K562 (cell line): ENCODE results near the gene OTOP1. TPM values are rescaled to one million over a fixed set of nuclear protein-coding genes. Genes with fewer than 3 reads are reported as not detected.
A peak's percentile ranks its signal among the peaks of the same experiment; 100 is the strongest.

Experiments
- HSF4 ChIP-seq: fragments of 250-450 bp; sonication (Bioruptor Pico); IDR thresholded peaks from 2 replicates; pipeline ENCODE4 v2.1.2; 2022; ENCODE audit warnings: mild to moderate bottlenecking, moderate library complexity, borderline replicate concordance
- JUND ChIP-seq, 2 experiments: IDR thresholded peaks; 2 replicates in 1 of 2; 3 replicates in 1 of 2; pipeline ENCODE4 v1.6.1; 2011; ENCODE audit warnings: borderline replicate concordance in 2 of 2, low read depth in 2 of 2, low read length in 2 of 2, improper control_type of control experiment in 1 of 2, missing biosample characterization in 1 of 2, missing genetic modification characterization in 1 of 2, missing genetic modification reagents in 1 of 2
- KAT7 ChIP-seq: sonication (generic); formaldehyde crosslinking; IDR thresholded peaks from 2 replicates; pipeline ENCODE4 v1.8.0; 2022; ENCODE audit warnings: missing genetic modification reagents, mild to moderate bottlenecking, borderline replicate concordance
- MIER1 ChIP-seq: fragments of 450-650 bp; IDR thresholded peaks from 2 replicates; pipeline ENCODE4 v1.6.1; 2016; ENCODE audit warnings: antibody characterized with exemption, mild to moderate bottlenecking, low read depth
- NBN ChIP-seq: fragments of 450-650 bp; IDR thresholded peaks from 2 replicates; pipeline ENCODE4 v1.6.1; 2016; ENCODE audit warnings: low read depth, mild to moderate bottlenecking
- PCBP1 ChIP-seq: fragments of 200-400 bp; formaldehyde crosslinking; IDR thresholded peaks from 2 replicates; pipeline ENCODE4 v1.6.1; 2018; ENCODE audit warnings: mild to moderate bottlenecking, low read depth, low read length; ENCODE audit not compliant: poor library complexity, severe bottlenecking
- TEAD1 ChIP-seq, 2 experiments: fragments of 450-650 bp in 1 of 2; sonication (generic) in 1 of 2; formaldehyde crosslinking; IDR thresholded peaks; 2 replicates each; pipeline versions ENCODE4 v1.4.0 to v1.8.0; 2020 to 2022; ENCODE audit warnings: mild to moderate bottlenecking in 2 of 2, missing genetic modification reagents in 1 of 2
- TRIM28 ChIP-seq: fragments of 450-650 bp; IDR thresholded peaks from 2 replicates; pipeline ENCODE4 v1.6.1; 2017
- ZKSCAN1 ChIP-seq: fragments of 150-350 bp; IDR thresholded peaks from 2 replicates; pipeline ENCODE4 v1.6.1; 2016; ENCODE audit warnings: low read depth, low read length
- polyA plus RNA-seq, 8 experiments: library from polyadenylated mRNA; depleted of rRNA in 4 of 8; stranded (reverse) in 5 of 8; unstranded in 3 of 8; fragments of >200 nt; fragmentation: Nextera tagmentation in 2 of 8; fragmentation: Illumina TruSeq in 1 of 8; extraction: Ambion mirVana in 2 of 8; extraction: Trizol in 1 of 8; gene quantifications; 2 replicates each; pipeline versions ENCODE4 v1.2.1 to v1.2.3, GENCODE V29; 2011 to 2014; ENCODE audit warnings: inconsistent platforms in 1 of 8, missing spikeins in 1 of 8
- total RNA-seq, 7 experiments: library from RNA; depleted of rRNA in 6 of 7; stranded (reverse); fragments of >200 nt in 6 of 7; fragmentation: Illumina TruSeq in 2 of 7; extraction: Trizol in 2 of 7; gene quantifications; 2 replicates each; pipeline versions ENCODE4 v1.2.1 to v1.2.3, GENCODE V29; 2011 to 2021; ENCODE audit warnings: low replicate concordance in 1 of 7
- TF ChIP-seq, protein P1 (sequence below): sonication (generic); formaldehyde crosslinking; IDR thresholded peaks from 2 replicates; pipeline ENCODE4 v1.8.0; 2023; ENCODE audit warnings: mild to moderate bottlenecking, missing genetic modification reagents
- TF ChIP-seq, protein P2 (sequence below): sonication (generic); formaldehyde crosslinking; IDR thresholded peaks from 2 replicates; pipeline ENCODE4 v1.8.1; 2022; ENCODE audit warnings: missing genetic modification reagents
- TF ChIP-seq, protein P3 (sequence below): sonication (generic); formaldehyde crosslinking; IDR thresholded peaks from 2 replicates; pipeline ENCODE4 v1.8.0; 2022; ENCODE audit warnings: mild to moderate bottlenecking, missing genetic modification reagents
- TF ChIP-seq, protein P4 (sequence below): fragments of 200-800 bp; sonication (Bioruptor generic); IDR thresholded peaks from 2 replicates; pipeline ENCODE4 v1.6.1; 2016; ENCODE audit warnings: missing genetic modification characterization, missing compliant biosample characterization

The OTOP1 gene
- total and polyA plus RNA-seq, 9 of the 15 experiments (the other 6 are each of a cell fraction or from before 2014, with no cell fraction given), result not detected

DNA sequence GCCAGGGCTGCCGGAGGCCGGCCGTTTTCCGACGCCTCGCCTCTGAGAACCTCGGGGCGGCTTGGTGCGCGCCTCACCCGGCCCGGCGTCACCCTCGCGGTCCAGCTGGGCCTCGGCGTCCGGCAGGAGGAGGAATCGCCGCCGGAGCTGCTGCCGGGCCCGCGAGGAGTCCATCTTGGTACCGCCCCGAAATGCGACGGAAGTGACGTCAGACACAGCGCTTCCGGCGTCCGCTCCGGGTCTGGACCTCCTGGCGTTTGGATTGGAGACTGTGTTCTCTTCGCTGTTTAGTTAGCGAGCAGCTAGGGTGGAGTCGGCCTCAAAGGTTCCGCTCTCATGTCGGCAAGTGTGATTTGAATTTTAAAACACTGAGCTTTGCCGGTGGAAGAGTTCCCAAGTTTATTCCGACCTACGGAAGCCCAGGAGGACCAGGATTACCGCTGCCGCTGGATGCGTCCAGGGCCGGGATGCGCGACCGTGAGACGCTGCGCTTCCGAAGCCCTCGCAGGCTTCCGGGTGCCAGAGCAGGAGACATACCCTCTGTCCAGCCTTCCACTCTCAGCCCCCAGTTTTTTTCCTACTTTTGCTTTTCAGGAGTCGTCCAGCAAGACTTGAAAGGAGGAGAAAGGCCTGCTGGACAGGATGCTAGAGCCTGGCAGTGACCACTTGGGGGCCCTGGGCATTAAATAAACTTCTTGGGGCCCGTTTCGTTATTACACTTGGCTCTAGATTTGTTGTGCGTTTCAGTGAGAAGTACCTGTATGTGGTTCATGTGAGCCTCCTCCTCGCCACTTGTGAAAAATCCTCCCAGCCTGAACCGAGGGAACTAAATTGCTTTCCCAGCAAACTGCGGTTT, 21.5 kb upstream of the OTOP1 start, which contains the start of gene TMEM128 (continued):
- TF ChIP-seq, protein P1, sequence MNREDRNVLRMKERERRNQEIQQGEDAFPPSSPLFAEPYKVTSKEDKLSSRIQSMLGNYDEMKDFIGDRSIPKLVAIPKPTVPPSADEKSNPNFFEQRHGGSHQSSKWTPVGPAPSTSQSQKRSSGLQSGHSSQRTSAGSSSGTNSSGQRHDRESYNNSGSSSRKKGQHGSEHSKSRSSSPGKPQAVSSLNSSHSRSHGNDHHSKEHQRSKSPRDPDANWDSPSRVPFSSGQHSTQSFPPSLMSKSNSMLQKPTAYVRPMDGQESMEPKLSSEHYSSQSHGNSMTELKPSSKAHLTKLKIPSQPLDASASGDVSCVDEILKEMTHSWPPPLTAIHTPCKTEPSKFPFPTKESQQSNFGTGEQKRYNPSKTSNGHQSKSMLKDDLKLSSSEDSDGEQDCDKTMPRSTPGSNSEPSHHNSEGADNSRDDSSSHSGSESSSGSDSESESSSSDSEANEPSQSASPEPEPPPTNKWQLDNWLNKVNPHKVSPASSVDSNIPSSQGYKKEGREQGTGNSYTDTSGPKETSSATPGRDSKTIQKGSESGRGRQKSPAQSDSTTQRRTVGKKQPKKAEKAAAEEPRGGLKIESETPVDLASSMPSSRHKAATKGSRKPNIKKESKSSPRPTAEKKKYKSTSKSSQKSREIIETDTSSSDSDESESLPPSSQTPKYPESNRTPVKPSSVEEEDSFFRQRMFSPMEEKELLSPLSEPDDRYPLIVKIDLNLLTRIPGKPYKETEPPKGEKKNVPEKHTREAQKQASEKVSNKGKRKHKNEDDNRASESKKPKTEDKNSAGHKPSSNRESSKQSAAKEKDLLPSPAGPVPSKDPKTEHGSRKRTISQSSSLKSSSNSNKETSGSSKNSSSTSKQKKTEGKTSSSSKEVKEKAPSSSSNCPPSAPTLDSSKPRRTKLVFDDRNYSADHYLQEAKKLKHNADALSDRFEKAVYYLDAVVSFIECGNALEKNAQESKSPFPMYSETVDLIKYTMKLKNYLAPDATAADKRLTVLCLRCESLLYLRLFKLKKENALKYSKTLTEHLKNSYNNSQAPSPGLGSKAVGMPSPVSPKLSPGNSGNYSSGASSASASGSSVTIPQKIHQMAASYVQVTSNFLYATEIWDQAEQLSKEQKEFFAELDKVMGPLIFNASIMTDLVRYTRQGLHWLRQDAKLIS (CRISPR knock-in tag), result 0 out of 2 replicates have a peak, but pooled peaks have one; percentile 56
- TF ChIP-seq, protein P2, sequence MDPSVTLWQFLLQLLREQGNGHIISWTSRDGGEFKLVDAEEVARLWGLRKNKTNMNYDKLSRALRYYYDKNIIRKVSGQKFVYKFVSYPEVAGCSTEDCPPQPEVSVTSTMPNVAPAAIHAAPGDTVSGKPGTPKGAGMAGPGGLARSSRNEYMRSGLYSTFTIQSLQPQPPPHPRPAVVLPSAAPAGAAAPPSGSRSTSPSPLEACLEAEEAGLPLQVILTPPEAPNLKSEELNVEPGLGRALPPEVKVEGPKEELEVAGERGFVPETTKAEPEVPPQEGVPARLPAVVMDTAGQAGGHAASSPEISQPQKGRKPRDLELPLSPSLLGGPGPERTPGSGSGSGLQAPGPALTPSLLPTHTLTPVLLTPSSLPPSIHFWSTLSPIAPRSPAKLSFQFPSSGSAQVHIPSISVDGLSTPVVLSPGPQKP (CRISPR knock-in tag), result no peak
- TF ChIP-seq ZKSCAN1 (peak; percentile 26; the same call in 1 of the 2 replicates), NBN (peak; percentile 90), PCBP1 (no peak), TRIM28 (0 out of 2 replicates have a peak, but pooled peaks have one; percentile 57), JUND (IDR thresholded peaks at IDR 0.05; ENCODE audit: borderline replicate concordance, low read depth, low read length) (peak; percentile 97), JUND (tag; IDR thresholded peaks at IDR 0.05; ENCODE audit: borderline replicate concordance, low read depth, low read length) (peak; percentile 97), KAT7 (CRISPR knock-in tag) (peak; percentile 81; the same call in 1 of the 2 replicates), TEAD1 (CRISPR knock-in tag; IDR thresholded peaks at IDR 0.05) (peak in 1 of 2 experiments; percentile 50; a peak in 1 of 4 replicates), HSF4 (no peak), MIER1 (no peak)
- TF ChIP-seq, protein P3, sequence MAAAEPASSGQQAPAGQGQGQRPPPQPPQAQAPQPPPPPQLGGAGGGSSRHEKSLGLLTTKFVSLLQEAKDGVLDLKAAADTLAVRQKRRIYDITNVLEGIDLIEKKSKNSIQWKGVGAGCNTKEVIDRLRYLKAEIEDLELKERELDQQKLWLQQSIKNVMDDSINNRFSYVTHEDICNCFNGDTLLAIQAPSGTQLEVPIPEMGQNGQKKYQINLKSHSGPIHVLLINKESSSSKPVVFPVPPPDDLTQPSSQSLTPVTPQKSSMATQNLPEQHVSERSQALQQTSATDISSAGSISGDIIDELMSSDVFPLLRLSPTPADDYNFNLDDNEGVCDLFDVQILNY (CRISPR knock-in tag), result no peak
- TF ChIP-seq, protein P4, sequence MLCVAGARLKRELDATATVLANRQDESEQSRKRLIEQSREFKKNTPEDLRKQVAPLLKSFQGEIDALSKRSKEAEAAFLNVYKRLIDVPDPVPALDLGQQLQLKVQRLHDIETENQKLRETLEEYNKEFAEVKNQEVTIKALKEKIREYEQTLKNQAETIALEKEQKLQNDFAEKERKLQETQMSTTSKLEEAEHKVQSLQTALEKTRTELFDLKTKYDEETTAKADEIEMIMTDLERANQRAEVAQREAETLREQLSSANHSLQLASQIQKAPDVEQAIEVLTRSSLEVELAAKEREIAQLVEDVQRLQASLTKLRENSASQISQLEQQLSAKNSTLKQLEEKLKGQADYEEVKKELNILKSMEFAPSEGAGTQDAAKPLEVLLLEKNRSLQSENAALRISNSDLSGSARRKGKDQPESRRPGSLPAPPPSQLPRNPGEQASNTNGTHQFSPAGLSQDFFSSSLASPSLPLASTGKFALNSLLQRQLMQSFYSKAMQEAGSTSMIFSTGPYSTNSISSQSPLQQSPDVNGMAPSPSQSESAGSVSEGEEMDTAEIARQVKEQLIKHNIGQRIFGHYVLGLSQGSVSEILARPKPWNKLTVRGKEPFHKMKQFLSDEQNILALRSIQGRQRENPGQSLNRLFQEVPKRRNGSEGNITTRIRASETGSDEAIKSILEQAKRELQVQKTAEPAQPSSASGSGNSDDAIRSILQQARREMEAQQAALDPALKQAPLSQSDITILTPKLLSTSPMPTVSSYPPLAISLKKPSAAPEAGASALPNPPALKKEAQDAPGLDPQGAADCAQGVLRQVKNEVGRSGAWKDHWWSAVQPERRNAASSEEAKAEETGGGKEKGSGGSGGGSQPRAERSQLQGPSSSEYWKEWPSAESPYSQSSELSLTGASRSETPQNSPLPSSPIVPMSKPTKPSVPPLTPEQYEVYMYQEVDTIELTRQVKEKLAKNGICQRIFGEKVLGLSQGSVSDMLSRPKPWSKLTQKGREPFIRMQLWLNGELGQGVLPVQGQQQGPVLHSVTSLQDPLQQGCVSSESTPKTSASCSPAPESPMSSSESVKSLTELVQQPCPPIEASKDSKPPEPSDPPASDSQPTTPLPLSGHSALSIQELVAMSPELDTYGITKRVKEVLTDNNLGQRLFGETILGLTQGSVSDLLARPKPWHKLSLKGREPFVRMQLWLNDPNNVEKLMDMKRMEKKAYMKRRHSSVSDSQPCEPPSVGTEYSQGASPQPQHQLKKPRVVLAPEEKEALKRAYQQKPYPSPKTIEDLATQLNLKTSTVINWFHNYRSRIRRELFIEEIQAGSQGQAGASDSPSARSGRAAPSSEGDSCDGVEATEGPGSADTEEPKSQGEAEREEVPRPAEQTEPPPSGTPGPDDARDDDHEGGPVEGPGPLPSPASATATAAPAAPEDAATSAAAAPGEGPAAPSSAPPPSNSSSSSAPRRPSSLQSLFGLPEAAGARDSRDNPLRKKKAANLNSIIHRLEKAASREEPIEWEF, result no peak
